ENCODE data around the gene EYA3.

The EYA3 gene

DNA sequence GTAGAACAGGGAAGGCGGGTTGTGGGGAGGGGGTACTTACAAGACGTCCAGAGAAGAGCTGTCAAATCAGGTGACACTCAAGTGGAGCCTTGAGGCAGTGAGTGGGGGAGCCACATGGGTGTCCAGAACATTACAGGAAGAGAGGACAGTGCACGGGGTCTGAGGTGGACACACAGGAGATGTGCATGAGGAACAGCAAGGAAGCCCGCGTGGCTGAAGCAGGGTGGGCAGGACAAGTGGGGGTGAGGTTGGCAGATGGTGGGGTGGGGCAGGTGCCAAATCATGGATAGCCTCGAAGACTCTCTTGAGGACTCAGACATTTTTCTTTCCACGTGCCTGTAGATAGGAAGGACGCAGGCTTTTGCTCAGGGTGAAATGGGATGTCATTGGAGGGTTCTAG lies 152.7 kb downstream of the EYA3 start:
- no peak for FAIRE-seq

DNA sequence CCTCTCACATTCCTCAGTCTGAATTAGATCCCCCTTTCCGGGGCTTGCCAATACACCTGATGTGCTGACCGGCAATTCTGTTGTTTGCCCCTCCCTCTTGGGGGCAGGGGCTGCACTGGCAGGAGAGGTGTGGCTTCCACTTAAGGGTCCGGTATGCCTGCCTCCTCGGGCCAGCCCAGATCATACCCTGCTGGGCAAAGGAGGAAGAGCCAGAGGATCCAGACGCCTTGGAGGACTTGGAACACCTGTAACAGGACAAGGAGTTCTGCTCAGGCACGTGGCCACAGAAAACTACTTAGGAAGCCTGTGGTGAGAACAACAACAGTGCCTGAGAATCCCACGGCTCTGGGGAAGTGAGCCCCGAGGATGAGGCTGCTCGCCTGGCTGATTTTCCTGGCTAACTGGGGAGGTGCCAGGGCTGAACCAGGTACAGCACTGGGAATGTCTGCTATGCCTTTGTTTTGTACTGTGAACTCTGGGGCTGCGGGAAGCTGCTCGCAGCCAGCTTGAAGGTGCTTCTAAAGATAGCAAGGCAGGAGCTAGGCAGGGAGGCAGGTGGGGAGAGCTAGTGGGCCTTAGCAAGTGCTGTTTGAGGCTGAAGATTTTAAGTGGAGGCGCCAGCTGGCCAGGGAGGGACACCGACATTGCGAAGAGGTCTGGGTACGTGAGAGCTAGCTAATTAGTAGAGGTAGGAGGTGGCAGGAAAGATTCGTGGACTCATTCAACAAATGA lies 153.4 kb downstream of the EYA3 start, which contains the start of gene SMPDL3B:
TSS of gene SMPDL3B (plus strand) at position 183 of the 732 bp plus-strand sequence. CDS start at position 367, 184 bp downstream.
- FAIRE-seq, result no peak

DNA sequence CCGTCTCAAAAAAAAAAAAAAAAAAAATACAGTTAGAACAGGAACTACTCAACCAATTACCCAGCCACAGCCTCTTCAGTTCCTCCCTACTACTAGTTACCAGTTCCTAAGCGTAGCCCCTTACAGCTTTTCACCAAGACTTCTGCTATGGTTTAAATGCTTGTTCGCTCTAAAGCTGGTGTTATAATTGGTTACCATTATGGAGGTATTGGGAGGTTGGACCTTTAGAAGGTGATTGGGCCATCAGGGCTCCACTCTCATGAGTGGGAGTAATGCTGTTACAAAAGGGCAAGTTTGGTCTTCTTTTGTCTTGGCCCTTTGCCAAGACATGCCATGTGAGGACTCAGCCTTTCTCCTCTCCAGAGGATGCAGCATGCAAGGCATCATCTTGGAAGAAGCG lies 156.7 kb downstream of the EYA3 start:
- FAIRE-seq, result no peak

DNA sequence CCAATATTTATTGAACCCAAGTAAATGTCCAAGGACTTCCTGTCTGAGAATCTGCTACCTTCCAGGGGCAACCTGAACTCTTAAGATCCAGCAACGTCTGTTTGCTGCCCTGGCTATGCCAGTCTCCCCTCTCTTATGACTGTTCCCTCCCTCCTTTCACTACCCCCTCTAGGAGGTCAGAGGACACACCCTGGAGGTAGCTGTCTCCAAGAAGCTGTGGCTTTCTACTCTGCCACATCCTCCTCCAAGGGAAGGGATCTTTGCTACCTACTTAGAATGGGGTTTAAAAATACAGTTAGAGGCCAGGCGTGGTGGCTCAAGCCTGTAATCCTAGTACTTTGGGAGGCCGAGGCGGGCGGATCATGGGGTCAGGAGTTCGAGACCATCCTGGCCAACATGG lies 157.2 kb downstream of the EYA3 start:
- no peak for FAIRE-seq

DNA sequence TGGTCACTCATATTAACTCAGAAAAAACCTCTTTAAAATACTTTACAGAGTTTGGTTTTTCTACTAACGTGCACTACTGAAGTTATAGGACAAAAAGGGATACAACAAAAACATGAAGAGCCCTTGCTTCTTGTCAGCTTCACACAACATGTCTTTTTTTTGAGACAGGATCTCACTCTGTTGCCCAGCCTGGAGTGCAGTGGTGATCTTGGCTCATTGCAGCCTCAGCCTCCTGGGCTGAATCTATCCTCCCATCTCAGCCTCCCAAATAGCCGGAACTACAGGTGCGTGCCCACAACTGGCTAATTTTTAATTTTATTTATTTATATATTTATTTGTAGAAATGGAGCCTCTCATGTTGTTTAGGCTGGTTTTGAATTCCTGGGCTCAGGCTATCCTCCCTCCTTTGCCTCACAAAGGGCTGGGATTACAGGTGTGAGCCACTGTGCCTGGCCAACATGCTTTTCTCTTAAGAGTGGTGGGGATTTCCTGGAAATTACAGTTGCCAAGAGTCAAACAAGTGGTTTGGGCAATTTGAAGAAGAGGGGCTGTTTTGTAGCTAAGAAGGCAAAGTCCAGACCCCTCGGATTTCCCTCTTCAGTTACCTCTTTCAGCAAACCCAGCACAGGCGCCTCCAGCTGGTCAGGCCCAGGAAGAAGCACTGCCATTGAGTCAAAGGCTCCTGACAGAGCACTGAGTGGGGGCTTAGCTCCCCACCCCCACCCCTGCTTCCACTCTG lies 160.0 kb downstream of the EYA3 start:
- FAIRE-seq, result no peak

DNA sequence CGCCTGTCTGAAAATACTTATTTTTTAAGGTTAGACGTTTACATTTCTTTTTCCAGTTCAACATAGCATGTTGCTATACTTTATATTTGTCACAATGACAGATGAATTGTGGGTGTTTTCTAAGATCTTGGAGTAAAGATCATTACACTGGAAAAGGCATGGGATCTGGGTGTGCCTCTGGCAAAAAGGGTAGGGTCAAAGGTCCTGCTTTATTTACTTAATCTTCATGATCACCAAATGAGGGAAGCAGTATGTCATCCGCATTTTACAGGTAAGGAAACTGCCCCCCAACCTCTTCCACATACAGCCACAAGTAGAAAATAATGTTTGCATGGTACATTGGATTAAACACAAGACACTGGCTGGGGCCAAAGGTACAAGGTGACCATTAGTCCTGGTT lies 166.1 kb downstream of the EYA3 start:
- FAIRE-seq, result no peak
